ENCODE data around the gene NID2.

The NID2 gene

GRCh38 chr14:51999084-51999483, 69.8 kb downstream of the NID2 start:
- no peak for DNase-seq

GRCh38 chr14:51998348-51998747, 70.5 kb downstream of the NID2 start:
- no peak for DNase-seq

- DNase-seq: no peak
These were observed 72.6 kb downstream of the NID2 start for GRCh38 chr14:51996148-51996746.

- DNase-seq: no peak
These were observed 75.5 kb downstream of the NID2 start for GRCh38 chr14:51993285-51993920.

DNA sequence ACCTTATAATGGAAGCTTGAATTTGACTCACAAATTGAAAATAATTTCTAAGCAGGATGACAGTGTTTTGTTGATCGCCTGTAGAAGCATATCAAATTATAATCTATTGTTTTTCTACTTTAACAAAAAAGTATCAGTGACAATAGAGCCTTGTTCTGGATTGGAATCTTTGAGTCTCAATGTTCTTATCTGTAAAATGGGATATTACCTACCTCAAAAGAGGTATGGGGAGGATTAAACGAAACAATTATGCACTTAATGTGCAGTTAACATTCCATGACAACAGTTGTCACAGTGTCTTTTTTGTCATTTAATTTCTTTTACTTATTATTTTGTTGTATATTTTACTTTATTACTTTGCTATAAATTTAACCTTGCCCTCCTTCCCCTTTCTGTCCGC, 78.4 kb downstream of the NID2 start:
- DNase-seq: no peak

- DNase-seq: peak; percentile 94
These were observed 79.3 kb downstream of the NID2 start, which contains the start of gene RTRAF for GRCh38 chr14:51989293-51990234. TSS of gene RTRAF (plus strand) at chr14:51989546. CDS start at chr14:51989640, 94 bp downstream.

GRCh38 chr14:51988221-51988620, 80.6 kb downstream of the NID2 start:
- DNase-seq: no peak

- no peak for DNase-seq
These were observed 87.5 kb downstream of the NID2 start for GRCh38 chr14:51981218-51981854.

DNA sequence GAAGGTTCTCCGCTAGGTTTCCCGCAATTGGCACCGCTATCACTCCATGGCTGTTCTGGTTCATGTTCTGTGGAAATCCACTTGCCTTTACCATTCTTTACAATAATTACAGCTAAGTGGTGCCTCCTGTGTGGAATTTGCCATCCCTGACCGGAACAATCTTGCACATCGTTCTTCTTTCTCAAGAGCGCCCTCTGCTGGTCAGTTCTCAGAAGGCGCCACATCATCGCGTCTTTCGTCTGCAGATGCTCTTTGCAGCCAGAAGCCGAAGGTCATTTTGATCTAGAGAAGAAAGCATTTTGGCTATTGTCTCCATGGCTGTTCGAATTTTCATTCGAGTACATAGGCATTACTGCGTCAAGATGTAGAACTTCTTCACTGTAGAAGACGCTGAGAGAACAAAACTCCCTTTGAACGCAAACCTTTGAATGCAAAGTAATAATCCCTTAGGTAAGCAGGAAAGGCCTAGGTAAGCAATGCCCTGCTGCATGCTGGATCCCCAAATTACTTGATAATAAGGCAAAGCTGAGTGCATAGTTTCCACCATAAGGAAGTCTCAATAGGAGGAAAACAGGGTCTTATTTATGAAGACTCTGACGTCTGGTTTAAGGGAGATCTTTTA, 89.7 kb downstream of the NID2 start:
- peak; percentile 87 for DNase-seq

DNA sequence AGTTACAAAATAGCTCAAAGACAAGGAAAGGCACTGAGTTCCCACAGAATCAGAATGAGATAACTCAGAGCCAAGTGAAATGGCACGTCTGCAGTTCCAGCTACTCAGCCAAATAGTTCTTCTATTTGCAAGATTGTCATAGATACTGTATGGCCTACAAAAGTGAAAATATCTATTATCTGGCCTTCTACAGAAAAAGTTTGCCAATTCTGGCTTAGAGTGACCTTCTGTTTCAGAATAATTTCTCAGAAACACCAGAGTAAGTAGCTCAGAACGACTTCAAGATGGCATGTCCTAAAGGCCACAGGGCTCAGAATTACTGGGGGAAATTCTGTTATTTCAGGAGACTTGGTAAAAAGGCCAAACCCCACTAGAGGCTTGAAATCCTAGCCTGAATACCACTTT, 90.2 kb downstream of the NID2 start:
- DNase-seq: no peak

- DNase-seq: no peak
These were observed 91.8 kb downstream of the NID2 start for GRCh38 chr14:51977075-51977474.

- no peak for DNase-seq
These were observed 96.3 kb downstream of the NID2 start for GRCh38 chr14:51972566-51972965.

DNA sequence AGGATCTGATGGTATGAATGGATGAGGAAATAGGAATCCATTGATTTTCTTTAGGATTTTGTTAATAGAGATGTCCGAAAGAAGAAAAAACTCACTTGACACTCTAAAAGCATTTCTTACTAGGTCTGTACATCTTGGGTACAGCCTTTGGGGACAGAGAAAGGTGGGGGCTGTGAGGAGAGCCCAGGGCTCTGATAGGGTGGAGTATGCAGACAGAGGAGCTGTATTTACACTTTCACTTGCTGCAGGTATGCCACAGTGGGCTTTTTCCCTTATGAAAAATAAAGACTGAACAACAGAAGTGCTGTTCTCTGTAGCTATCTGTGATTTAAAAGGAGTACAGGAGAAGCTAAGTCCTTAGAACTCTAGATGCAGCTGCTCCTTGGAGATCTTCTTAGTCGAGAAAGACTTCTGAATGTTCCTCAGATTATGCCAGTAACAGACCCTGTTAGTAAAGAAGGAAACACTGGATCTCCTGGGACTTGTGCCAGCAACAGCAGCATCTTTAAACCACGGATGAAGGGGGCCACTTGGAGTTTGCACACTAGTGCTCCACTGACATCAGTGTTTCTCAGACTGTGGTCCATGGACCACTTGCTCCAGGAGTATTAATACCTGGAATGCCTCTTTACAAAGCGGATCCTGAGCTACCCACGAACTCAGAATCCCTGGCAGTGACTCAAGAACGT, 98.9 kb downstream of the NID2 start:
- no peak for DNase-seq

DNA sequence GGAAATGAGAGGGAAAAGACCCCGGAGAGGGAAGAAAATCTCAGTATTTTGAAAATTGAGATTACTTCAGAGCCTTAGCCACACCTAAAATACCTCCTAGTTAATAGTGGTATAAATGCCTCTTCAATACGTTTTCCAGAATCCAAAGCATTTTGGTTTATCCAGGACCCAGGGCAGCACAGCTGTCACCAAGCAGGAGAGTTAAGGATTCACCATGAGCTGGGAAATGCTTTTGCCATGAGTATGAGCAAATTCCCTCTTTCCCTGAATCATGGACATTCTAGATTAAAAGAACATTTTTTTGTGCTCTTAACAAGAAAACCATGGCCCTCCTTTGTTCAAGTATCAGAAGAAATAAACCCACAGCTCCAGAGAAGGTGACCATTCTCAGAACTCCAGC, 101.3 kb downstream of the NID2 start:
- DNase-seq: no peak

GRCh38 chr14:51963286-51963685, 105.6 kb downstream of the NID2 start:
- DNase-seq: no peak

GRCh38 chr14:51962711-51963110, 106.1 kb downstream of the NID2 start:
- DNase-seq: no peak

- DNase-seq: no peak
These were observed 108.0 kb downstream of the NID2 start for GRCh38 chr14:51960866-51961265.

DNA sequence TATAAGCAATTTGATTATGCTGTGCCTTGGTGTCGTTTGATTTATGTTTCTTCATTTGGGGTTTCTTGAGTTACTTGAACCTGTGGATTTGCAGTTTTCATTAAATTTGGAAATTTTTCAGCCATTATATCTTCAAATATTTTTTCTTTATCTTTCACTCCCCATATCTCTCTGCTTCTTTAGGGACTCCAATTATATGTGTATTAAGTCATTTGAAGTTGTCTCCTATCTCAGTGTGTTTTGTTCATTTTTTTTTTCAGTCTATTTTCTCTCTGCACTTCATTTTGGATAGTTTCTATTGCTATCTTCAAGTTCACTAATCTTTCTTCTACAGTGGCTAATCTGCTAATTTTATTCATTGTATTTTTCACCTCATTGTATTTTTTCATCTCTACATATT, 108.9 kb downstream of the NID2 start:
- no peak for DNase-seq

DNA sequence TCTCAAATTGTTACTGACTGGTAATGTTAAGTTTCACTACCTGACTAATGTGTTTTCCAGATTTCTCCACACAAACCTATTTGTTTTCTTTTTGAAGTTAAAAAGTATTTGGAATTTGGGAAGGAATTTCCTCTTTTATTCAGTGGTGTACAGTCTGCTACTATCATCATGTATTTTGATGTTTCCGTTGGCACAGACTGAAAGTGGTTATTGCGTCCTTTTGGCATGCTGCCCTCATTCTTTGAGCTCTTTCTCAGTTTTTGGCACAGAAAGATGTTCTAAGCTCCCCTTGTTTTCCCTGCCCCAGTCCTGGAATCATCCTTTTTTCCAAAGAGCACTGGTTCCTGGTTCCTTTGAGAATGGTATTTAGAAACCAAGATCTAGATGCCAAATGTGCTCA, 110.9 kb downstream of the NID2 start:
- no peak for DNase-seq
